Hepatocyte (in vitro differentiated cells): ENCODE results near the gene SORCS2.

Experiments
- EZH2phosphoT487 ChIP-seq: fragments of 200-600 bp; sonication (generic); IDR thresholded peaks from one replicate; pipeline ENCODE4 v1.6.1; 2018; ENCODE audit warnings: antibody characterized with exemption, mild to moderate bottlenecking, low read depth, moderate library complexity; ENCODE audit not compliant: unreplicated experiment, severe bottlenecking
- TF ChIP-seq, protein P1 (sequence below): fragments of 200-600 bp; sonication (generic); IDR thresholded peaks from 2 replicates; pipeline ENCODE4 v1.5.1; 2016; ENCODE audit warnings: antibody characterized with exemption, mild to moderate bottlenecking; ENCODE audit not compliant: poor library complexity

DNA sequence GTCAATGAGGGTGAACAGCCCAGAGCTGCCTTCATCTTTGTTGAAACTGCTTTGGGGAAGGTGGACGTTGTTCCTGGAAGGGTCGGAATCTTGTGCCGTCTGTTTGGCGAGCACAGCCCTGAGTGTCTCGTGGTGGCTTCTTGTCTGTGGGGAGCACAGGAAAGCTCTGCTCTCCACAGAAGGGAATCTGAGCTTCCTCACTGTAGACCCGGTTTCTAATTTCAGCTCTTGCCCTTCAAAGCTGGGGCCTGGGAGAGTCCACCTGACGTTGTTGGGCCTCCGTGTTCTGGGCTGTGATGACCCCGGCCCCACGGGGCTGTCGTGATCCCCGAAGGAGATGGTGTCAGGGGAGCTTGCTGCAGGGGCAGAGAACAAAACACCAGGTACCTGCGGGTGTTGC lies 47.5 kb downstream of the SORCS2 start:
- TF ChIP-seq, protein P1, sequence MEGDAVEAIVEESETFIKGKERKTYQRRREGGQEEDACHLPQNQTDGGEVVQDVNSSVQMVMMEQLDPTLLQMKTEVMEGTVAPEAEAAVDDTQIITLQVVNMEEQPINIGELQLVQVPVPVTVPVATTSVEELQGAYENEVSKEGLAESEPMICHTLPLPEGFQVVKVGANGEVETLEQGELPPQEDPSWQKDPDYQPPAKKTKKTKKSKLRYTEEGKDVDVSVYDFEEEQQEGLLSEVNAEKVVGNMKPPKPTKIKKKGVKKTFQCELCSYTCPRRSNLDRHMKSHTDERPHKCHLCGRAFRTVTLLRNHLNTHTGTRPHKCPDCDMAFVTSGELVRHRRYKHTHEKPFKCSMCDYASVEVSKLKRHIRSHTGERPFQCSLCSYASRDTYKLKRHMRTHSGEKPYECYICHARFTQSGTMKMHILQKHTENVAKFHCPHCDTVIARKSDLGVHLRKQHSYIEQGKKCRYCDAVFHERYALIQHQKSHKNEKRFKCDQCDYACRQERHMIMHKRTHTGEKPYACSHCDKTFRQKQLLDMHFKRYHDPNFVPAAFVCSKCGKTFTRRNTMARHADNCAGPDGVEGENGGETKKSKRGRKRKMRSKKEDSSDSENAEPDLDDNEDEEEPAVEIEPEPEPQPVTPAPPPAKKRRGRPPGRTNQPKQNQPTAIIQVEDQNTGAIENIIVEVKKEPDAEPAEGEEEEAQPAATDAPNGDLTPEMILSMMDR = no peak
- TF ChIP-seq EZH2phosphoT487 = no peak
